Subcutaneous preadipocyte (primary cell): ENCODE results near the gene LRIF1. TPM values are rescaled to one million over a fixed set of nuclear protein-coding genes. Genes with fewer than 3 reads are reported as not detected.

Experiments
- total RNA-seq: library from RNA; depleted of rRNA; stranded (reverse); fragments of >200 nt; gene quantifications from 2 replicates; pipeline ENCODE4 v1.2.3, GENCODE V29; 2012

LRIF1 gene, protein sequence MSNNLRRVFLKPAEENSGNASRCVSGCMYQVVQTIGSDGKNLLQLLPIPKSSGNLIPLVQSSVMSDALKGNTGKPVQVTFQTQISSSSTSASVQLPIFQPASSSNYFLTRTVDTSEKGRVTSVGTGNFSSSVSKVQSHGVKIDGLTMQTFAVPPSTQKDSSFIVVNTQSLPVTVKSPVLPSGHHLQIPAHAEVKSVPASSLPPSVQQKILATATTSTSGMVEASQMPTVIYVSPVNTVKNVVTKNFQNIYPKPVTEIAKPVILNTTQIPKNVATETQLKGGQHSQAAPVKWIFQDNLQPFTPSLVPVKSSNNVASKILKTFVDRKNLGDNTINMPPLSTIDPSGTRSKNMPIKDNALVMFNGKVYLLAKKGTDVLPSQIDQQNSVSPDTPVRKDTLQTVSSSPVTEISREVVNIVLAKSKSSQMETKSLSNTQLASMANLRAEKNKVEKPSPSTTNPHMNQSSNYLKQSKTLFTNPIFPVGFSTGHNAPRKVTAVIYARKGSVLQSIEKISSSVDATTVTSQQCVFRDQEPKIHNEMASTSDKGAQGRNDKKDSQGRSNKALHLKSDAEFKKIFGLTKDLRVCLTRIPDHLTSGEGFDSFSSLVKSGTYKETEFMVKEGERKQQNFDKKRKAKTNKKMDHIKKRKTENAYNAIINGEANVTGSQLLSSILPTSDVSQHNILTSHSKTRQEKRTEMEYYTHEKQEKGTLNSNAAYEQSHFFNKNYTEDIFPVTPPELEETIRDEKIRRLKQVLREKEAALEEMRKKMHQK
- 8.1 and 10.2 TPM in 2 replicates for total RNA-seq

GRCh38 chr1:110963691-110964454 is at the start of gene LRIF1:
Gene LRIF1 (minus strand): TSS chr1:110963922. CDS start chr1:110963688, 234 bp downstream.

Other genes starting within 250 kb of the LRIF1 start
- not detected in 2 replicates for gene CD53, start 90.8 kb downstream of the LRIF1 start, total RNA-seq
- 33.4 and 36.7 TPM in 2 replicates for gene DRAM2, start 176.2 kb upstream of the LRIF1 start, total RNA-seq
- gene CEPT1, start 176.3 kb upstream of the LRIF1 start, total RNA-seq = 32.5 and 33.4 TPM in 2 replicates
- gene DENND2D, start 236.7 kb upstream of the LRIF1 start, total RNA-seq = 2.3 and 5.1 TPM in 2 replicates